ENCODE data around the gene ZNF665. TPM values are rescaled to one million over a fixed set of nuclear protein-coding genes. Genes with fewer than 3 reads are reported as not detected.

The ZNF665 gene
- total RNA-seq, 1 donor from 2014 or later: 7.3 TPM

DNA sequence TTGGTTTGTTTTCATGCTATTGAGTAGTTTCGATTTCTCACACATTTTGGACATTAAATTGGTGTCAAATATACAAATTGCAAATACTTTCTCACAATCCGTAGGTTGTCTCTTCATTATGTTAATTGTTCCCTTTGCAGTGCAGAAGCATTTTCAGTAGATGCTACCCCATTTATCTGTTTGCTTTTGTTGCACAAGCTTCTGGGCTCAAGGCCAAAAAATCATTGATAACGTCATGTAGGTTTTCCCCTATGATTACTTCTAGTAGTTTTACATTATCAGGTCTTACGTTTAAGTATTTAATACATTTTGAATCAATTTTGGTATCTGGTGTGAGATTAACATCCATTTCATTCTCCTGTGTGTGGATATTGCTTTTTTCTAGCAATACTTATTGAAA is 20.3 kb downstream of the ZNF665 start:
- no peak for DNase-seq (ENCODE audit: low spot score)
- TF ChIP-seq EZH2 (IDR thresholded peaks at IDR 0.05) (no peak), EZH2phosphoT487 (IDR thresholded peaks at IDR 0.05) (no peak)
- TF ChIP-seq, protein P1, sequence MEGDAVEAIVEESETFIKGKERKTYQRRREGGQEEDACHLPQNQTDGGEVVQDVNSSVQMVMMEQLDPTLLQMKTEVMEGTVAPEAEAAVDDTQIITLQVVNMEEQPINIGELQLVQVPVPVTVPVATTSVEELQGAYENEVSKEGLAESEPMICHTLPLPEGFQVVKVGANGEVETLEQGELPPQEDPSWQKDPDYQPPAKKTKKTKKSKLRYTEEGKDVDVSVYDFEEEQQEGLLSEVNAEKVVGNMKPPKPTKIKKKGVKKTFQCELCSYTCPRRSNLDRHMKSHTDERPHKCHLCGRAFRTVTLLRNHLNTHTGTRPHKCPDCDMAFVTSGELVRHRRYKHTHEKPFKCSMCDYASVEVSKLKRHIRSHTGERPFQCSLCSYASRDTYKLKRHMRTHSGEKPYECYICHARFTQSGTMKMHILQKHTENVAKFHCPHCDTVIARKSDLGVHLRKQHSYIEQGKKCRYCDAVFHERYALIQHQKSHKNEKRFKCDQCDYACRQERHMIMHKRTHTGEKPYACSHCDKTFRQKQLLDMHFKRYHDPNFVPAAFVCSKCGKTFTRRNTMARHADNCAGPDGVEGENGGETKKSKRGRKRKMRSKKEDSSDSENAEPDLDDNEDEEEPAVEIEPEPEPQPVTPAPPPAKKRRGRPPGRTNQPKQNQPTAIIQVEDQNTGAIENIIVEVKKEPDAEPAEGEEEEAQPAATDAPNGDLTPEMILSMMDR (IDR thresholded peaks at IDR 0.05): no peak
- Histone ChIP-seq H3K4me3 (no peak overlapping the region), H3K9me3 (ENCODE audit: low read depth) (peaks cover 7% of the 10 kb centered on the region), H3K27me3 (no peaks in the 10 kb centered on the region), H3K4me2 (no peak overlapping the region), H4K20me1 (ENCODE audit: low read depth) (no peaks in the 10 kb centered on the region), H3K27ac (no peak overlapping the region), H2AFZ (replicated peaks) (no peak overlapping the region), H3K9ac (no peak overlapping the region), H3K36me3 (peaks cover 5% of the 10 kb centered on the region), H3K4me1 (no peaks in the 10 kb centered on the region), H3F3A (ENCODE audit: low read depth) (no peaks in the 10 kb centered on the region), H3K79me2 (ENCODE audit: low read depth) (no peaks in the 10 kb centered on the region)
- Mint-ChIP-seq H3K27ac (no peak overlapping the region), H3K4me1 (no peaks in the 10 kb centered on the region), H3K4me3 (no peak overlapping the region), H3K9me3 (peaks cover 49% of the 10 kb centered on the region), H3K36me3 (peaks cover 4% of the 10 kb centered on the region), H3K27me3 (ENCODE audit: insufficient read depth, low read depth) (no peaks in the 10 kb centered on the region)

- DNase-seq (ENCODE audit: low spot score): no peak
- Histone ChIP-seq H3K79me2 (ENCODE audit: low read depth) (no peaks in the 10 kb centered on the region), H3K4me2 (no peak overlapping the region), H3K27ac (no peak overlapping the region), H3K4me1 (no peaks in the 10 kb centered on the region), H3F3A (ENCODE audit: low read depth) (no peaks in the 10 kb centered on the region), H3K36me3 (peaks cover 5% of the 10 kb centered on the region), H3K4me3 (no peak overlapping the region), H3K27me3 (no peaks in the 10 kb centered on the region), H3K9me3 (ENCODE audit: low read depth) (peaks cover 23% of the 10 kb centered on the region), H2AFZ (replicated peaks) (no peak overlapping the region), H3K9ac (no peak overlapping the region), H4K20me1 (ENCODE audit: low read depth) (no peaks in the 10 kb centered on the region)
- H3K27ac Mint-ChIP-seq: no peak overlapping the region
- no peak overlapping the region for H3K4me3 Mint-ChIP-seq
- H3K4me1 Mint-ChIP-seq: no peaks in the 10 kb centered on the region
- H3K27me3 Mint-ChIP-seq (ENCODE audit: insufficient read depth, low read depth): no peaks in the 10 kb centered on the region
- peaks cover 10% of the 10 kb centered on the region for H3K36me3 Mint-ChIP-seq
- no peak for TF ChIP-seq EZH2 (IDR thresholded peaks at IDR 0.05)
- no peak for TF ChIP-seq EZH2phosphoT487 (IDR thresholded peaks at IDR 0.05)
- TF ChIP-seq, protein P1 (IDR thresholded peaks at IDR 0.05): no peak
- peaks cover 59% of the 10 kb centered on the region for H3K9me3 Mint-ChIP-seq
Measured at GRCh38 chr19:53165691-53166091, 27.5 kb downstream of the ZNF665 start.

GRCh38 chr19:53161123-53161522 is 32.0 kb downstream of the ZNF665 start:
- no peaks in the 10 kb centered on the region for H3K27me3 Mint-ChIP-seq (ENCODE audit: insufficient read depth, low read depth)
- Histone ChIP-seq H3K4me3 (no peak overlapping the region), H3K9ac (no peak overlapping the region), H3K36me3 (no peaks in the 10 kb centered on the region), H3K9me3 (ENCODE audit: low read depth) (peaks cover 16% of the 10 kb centered on the region), H2AFZ (replicated peaks) (no peak overlapping the region), H3K27ac (no peak overlapping the region), H4K20me1 (ENCODE audit: low read depth) (no peaks in the 10 kb centered on the region), H3K79me2 (ENCODE audit: low read depth) (peaks cover 17% of the 10 kb centered on the region), H3K4me2 (no peak overlapping the region), H3F3A (ENCODE audit: low read depth) (peaks cover 3% of the 10 kb centered on the region), H3K27me3 (peaks cover 9% of the 10 kb centered on the region), H3K4me1 (no peaks in the 10 kb centered on the region)
- no peak for DNase-seq (ENCODE audit: low spot score)
- no peak overlapping the region for H3K27ac Mint-ChIP-seq
- H3K9me3 Mint-ChIP-seq: peaks cover 56% of the 10 kb centered on the region
- H3K4me3 Mint-ChIP-seq: no peak overlapping the region
- H3K36me3 Mint-ChIP-seq: peaks cover 17% of the 10 kb centered on the region
- H3K4me1 Mint-ChIP-seq: peaks cover 9% of the 10 kb centered on the region
- TF ChIP-seq EZH2phosphoT487 (IDR thresholded peaks at IDR 0.05) (no peak), EZH2 (IDR thresholded peaks at IDR 0.05) (no peak)
- TF ChIP-seq, protein P1 (IDR thresholded peaks at IDR 0.05): no peak

Measured in neural progenitor cell (in vitro differentiated cells).